ENCODE measurements around the gene PTGDS. TPM values are rescaled to one million over a fixed set of nuclear protein-coding genes. Genes with fewer than 3 reads are reported as not detected.
A peak's percentile ranks its signal among the peaks of the same experiment; 100 is the strongest.

The PTGDS gene
- total and polyA plus RNA-seq, 9 of the 15 experiments (the other 6 are each of a cell fraction or from before 2014, with no cell fraction given), result 0.46 to 7.1 (median 2.0) TPM

- TF ChIP-seq REST (IDR thresholded peaks at IDR 0.05; ENCODE audit: borderline replicate concordance) (peak; percentile 33), REST (CRISPR knock-in tag; IDR thresholded peaks at IDR 0.05; ENCODE audit: low read depth) (no peak), ZBTB7A (IDR thresholded peaks at IDR 0.05; ENCODE audit: borderline replicate concordance, control insufficient read depth, low read depth, low read length) (peak; percentile 5; the same call in 1 of the 2 replicates), GTF2E2 (tag; IDR thresholded peaks at IDR 0.05) (no peak), BHLHE40 (IDR thresholded peaks at IDR 0.05; ENCODE audit: low read length) (0 out of 2 replicates have a peak, but pooled peaks have one; percentile 23), NEUROD1 (IDR thresholded peaks at IDR 0.05; ENCODE audit: borderline replicate concordance, low read depth, low read length, partially characterized antibody) (no peak), SAP30 (IDR thresholded peaks at IDR 0.05; ENCODE audit: borderline replicate concordance, insufficient read depth, low read depth, low read length, poor library complexity, severe bottlenecking) (no peak), ELF1 (tag; IDR thresholded peaks at IDR 0.05) (no peak)
These were observed 11.4 kb upstream of the PTGDS start (continued) for GRCh38 chr9:136965771-136966484.
